HepG2 (cell line): ENCODE results near the gene SEPTIN12. TPM values are rescaled to one million over a fixed set of nuclear protein-coding genes. Genes with fewer than 3 reads are reported as not detected.
A peak's percentile ranks its signal among the peaks of the same experiment; 100 is the strongest.

Experiments used
- FOXJ3 ChIP-seq: sonication (generic); formaldehyde crosslinking; IDR thresholded peaks from 2 replicates; pipeline ENCODE4 v1.4.0; 2020; ENCODE audit warnings: missing genetic modification reagents, mild to moderate bottlenecking, borderline replicate concordance
- FOXK1 ChIP-seq: sonication (generic); formaldehyde crosslinking; IDR thresholded peaks from 2 replicates; pipeline ENCODE4 v1.4.0; 2020; ENCODE audit warnings: low read depth, missing genetic modification reagents, borderline replicate concordance
- FOXK2 ChIP-seq: fragments of 450-650 bp; IDR thresholded peaks from 2 replicates; pipeline ENCODE4 v1.6.1; 2016
- JUND ChIP-seq: sonication (generic); formaldehyde crosslinking; IDR thresholded peaks from 2 replicates; pipeline ENCODE4 v1.8.0; 2022; ENCODE audit warnings: mild to moderate bottlenecking, missing genetic modification reagents
- MAZ ChIP-seq, 2 experiments: sonication (generic) in 1 of 2; formaldehyde crosslinking in 1 of 2; IDR thresholded peaks; 2 replicates each; pipeline versions ENCODE4 v1.5.0 to v1.6.1; 2012 to 2020; ENCODE audit warnings: low read depth in 2 of 2, mild to moderate bottlenecking in 2 of 2, borderline replicate concordance in 1 of 2, improper control_type of control experiment in 1 of 2, low read length in 1 of 2, missing genetic modification reagents in 1 of 2, moderate library complexity in 1 of 2
- NR3C1 ChIP-seq: sonication (generic); formaldehyde crosslinking; IDR thresholded peaks from 2 replicates; pipeline ENCODE4 v1.4.0; 2020; ENCODE audit warnings: missing genetic modification reagents
- YEATS4 ChIP-seq: sonication (generic); formaldehyde crosslinking; IDR thresholded peaks from 2 replicates; pipeline ENCODE4 v1.4.0; 2020; ENCODE audit warnings: missing genetic modification reagents, borderline replicate concordance
- ZFP90 ChIP-seq: sonication (generic); formaldehyde crosslinking; IDR thresholded peaks from 2 replicates; pipeline ENCODE4 v1.8.0; 2022; ENCODE audit warnings: missing genetic modification reagents, mild to moderate bottlenecking, inconsistent platforms, borderline replicate concordance
- ZMAT3 ChIP-seq: sonication (generic); formaldehyde crosslinking; conservative IDR thresholded peaks from 2 replicates; pipeline ENCODE4 v1.7.0; 2021; ENCODE audit warnings: missing genetic modification reagents
- ZNF607 ChIP-seq: sonication (generic); formaldehyde crosslinking; IDR thresholded peaks from 2 replicates; pipeline ENCODE4 v1.5.1; 2020; ENCODE audit warnings: missing genetic modification reagents, mild to moderate bottlenecking, borderline replicate concordance
- polyA plus RNA-seq, 8 experiments: library from polyadenylated mRNA; depleted of rRNA in 3 of 8; stranded (reverse) in 7 of 8; unstranded in 1 of 8; fragments of >200 nt; fragmentation: Illumina TruSeq in 4 of 8; extraction: Trizol in 4 of 8; gene quantifications; 2 replicates each; pipeline versions ENCODE4 v1.2.1 to v1.2.3, GENCODE V29; 2011 to 2016; ENCODE audit warnings: low read depth in 4 of 8, missing spikeins in 1 of 8, mixed read lengths in 1 of 8; ENCODE audit not compliant: insufficient read depth in 1 of 8
- total RNA-seq, 5 experiments: library from RNA; depleted of rRNA; stranded (reverse); fragments of >200 nt; fragmentation: Illumina TruSeq; extraction: Trizol; gene quantifications; 2 replicates each; pipeline ENCODE4 v1.2.3, GENCODE V29; 2016; ENCODE audit warnings: low read depth in 1 of 5
- TF ChIP-seq, protein P1 (sequence below): sonication (generic); formaldehyde crosslinking; IDR thresholded peaks from 2 replicates; pipeline ENCODE4 v1.5.1; 2020; ENCODE audit warnings: mild to moderate bottlenecking, missing genetic modification reagents, moderate library complexity
- TF ChIP-seq, protein P2 (sequence below): sonication (generic); formaldehyde crosslinking; IDR thresholded peaks from one replicate; pipeline ENCODE4 v1.5.1; 2020; ENCODE audit warnings: mild to moderate bottlenecking, missing genetic modification reagents; ENCODE audit errors: not compliant biosample characterization
- TF ChIP-seq, protein P3 (sequence below): sonication (generic); formaldehyde crosslinking; IDR thresholded peaks from 2 replicates; pipeline ENCODE4 v1.8.1; 2023; ENCODE audit warnings: mild to moderate bottlenecking, missing genetic modification reagents, borderline replicate concordance

Gene SEPTIN12
- total and polyA plus RNA-seq, 2 of the 13 experiments (the other 11 are each of a cell fraction or from before 2014, with no cell fraction given): 0.22 TPM; not detected in 1

DNA sequence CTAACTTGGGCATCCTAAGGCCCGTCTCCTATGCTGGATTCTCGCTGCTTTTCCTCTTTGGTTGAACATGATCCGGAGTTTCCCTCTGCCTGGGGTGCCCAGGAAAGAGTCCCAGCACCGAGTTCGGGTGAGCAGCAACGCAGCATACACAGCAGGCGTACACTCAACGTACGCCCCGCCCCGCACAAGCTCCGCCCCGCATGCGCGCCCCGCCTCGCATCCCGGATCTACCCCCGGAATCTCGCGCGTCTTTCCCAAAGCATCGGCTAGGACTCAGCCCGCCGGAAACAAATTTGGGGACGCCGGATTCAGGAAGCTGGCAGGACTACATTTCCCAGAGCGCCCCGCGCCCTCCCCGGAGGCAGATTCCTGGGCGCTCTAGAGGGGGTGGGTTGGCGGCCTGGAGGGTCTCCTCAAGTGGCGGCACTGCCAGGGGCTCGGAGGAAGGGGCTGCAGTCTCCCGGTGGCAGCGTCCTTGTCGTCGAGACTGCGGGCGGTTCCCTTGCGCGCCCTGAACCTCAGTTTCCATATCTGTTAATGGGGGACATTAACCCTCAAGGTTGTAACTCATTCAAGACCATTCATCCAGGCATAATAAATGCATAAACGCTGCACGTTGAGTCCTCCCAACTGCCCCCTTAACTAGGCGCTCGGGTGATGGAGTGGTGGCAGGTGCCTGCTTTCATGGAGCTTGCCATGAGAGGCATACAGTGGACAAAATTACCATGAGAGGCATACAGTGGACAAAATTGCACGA lies 19.4 kb downstream of the SEPTIN12 start (continued):
- TF ChIP-seq, protein P1, sequence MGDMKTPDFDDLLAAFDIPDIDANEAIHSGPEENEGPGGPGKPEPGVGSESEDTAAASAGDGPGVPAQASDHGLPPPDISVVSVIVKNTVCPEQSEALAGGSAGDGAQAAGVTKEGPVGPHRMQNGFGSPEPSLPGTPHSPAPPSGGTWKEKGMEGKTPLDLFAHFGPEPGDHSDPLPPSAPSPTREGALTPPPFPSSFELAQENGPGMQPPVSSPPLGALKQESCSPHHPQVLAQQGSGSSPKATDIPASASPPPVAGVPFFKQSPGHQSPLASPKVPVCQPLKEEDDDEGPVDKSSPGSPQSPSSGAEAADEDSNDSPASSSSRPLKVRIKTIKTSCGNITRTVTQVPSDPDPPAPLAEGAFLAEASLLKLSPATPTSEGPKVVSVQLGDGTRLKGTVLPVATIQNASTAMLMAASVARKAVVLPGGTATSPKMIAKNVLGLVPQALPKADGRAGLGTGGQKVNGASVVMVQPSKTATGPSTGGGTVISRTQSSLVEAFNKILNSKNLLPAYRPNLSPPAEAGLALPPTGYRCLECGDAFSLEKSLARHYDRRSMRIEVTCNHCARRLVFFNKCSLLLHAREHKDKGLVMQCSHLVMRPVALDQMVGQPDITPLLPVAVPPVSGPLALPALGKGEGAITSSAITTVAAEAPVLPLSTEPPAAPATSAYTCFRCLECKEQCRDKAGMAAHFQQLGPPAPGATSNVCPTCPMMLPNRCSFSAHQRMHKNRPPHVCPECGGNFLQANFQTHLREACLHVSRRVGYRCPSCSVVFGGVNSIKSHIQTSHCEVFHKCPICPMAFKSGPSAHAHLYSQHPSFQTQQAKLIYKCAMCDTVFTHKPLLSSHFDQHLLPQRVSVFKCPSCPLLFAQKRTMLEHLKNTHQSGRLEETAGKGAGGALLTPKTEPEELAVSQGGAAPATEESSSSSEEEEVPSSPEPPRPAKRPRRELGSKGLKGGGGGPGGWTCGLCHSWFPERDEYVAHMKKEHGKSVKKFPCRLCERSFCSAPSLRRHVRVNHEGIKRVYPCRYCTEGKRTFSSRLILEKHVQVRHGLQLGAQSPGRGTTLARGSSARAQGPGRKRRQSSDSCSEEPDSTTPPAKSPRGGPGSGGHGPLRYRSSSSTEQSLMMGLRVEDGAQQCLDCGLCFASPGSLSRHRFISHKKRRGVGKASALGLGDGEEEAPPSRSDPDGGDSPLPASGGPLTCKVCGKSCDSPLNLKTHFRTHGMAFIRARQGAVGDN (CRISPR knock-in tag): peak; percentile 76
- TF ChIP-seq YEATS4 (CRISPR knock-in tag) (peak; percentile 73), FOXK2 (0 out of 2 replicates have a peak, but pooled peaks have one; percentile 34), JUND (CRISPR knock-in tag) (peak; percentile 32; the same call in 1 of the 2 replicates), FOXJ3 (CRISPR knock-in tag) (peak; percentile 40; the same call in 1 of the 2 replicates), ZMAT3 (CRISPR knock-in tag) (no peak; the same call in 1 of the 2 replicates), NR3C1 (CRISPR knock-in tag) (no peak), MAZ (IDR thresholded peaks at IDR 0.05; ENCODE audit: borderline replicate concordance, low read depth, low read length) (peak; percentile 57; the same call in 1 of the 2 replicates), MAZ (CRISPR knock-in tag; IDR thresholded peaks at IDR 0.05; ENCODE audit: low read depth) (peak; percentile 52; the same call in 1 of the 2 replicates), ZNF607 (CRISPR knock-in tag) (0 out of 2 replicates have a peak, but pooled peaks have one; percentile 7), FOXK1 (peak; percentile 73; the same call in 1 of the 2 replicates), ZFP90 (CRISPR knock-in tag) (0 out of 2 replicates have a peak, but pooled peaks have one; percentile 66)
- TF ChIP-seq, protein P2, sequence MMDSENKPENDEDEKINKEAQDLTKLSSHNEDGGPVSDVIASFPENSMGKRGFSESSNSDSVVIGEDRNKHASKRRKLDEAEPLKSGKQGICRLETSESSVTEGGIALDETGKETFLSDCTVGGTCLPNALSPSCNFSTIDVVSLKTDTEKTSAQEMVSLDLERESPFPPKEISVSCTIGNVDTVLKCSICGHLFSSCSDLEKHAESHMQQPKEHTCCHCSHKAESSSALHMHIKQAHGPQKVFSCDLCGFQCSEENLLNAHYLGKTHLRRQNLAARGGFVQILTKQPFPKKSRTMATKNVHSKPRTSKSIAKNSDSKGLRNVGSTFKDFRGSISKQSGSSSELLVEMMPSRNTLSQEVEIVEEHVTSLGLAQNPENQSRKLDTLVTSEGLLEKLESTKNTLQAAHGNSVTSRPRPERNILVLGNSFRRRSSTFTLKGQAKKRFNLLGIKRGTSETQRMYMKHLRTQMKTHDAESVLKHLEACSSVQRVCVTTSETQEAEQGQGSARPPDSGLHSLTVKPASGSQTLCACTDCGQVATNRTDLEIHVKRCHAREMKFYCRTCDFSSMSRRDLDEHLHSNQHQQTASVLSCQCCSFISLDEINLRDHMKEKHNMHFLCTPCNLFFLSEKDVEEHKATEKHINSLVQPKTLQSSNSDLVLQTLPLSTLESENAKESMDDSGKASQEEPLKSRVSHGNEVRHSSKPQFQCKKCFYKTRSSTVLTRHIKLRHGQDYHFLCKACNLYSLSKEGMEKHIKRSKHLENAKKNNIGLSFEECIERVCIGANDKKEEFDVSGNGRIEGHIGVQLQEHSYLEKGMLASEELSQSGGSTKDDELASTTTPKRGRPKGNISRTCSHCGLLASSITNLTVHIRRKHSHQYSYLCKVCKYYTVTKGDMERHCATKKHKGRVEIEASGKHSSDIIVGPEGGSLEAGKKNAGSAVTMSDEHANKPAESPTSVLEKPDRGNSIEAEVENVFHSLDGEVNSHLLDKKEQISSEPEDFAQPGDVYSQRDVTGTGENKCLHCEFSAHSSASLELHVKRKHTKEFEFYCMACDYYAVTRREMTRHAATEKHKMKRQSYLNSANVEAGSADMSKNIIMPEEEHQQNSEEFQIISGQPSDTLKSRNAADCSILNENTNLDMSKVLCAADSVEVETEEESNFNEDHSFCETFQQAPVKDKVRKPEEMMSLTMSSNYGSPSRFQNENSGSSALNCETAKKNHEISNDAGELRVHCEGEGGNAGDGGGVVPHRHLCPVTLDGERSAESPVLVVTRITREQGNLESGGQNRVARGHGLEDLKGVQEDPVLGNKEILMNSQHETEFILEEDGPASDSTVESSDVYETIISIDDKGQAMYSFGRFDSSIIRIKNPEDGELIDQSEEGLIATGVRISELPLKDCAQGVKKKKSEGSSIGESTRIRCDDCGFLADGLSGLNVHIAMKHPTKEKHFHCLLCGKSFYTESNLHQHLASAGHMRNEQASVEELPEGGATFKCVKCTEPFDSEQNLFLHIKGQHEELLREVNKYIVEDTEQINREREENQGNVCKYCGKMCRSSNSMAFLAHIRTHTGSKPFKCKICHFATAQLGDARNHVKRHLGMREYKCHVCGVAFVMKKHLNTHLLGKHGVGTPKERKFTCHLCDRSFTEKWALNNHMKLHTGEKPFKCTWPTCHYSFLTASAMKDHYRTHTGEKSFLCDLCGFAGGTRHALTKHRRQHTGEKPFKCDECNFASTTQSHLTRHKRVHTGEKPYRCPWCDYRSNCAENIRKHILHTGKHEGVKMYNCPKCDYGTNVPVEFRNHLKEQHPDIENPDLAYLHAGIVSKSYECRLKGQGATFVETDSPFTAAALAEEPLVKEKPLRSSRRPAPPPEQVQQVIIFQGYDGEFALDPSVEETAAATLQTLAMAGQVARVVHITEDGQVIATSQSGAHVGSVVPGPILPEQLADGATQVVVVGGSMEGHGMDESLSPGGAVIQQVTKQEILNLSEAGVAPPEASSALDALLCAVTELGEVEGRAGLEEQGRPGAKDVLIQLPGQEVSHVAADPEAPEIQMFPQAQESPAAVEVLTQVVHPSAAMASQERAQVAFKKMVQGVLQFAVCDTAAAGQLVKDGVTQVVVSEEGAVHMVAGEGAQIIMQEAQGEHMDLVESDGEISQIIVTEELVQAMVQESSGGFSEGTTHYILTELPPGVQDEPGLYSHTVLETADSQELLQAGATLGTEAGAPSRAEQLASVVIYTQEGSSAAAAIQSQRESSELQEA (CRISPR knock-in tag): peak; percentile 2
- TF ChIP-seq, protein P3, sequence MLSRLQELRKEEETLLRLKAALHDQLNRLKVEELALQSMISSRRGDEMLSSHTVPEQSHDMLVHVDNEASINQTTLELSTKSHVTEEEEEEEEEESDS: no peak
